ENCODE measurements around the gene PARD3. TPM values are rescaled to one million over a fixed set of nuclear protein-coding genes. Genes with fewer than 3 reads are reported as not detected.

PARD3 gene
- total RNA-seq, 1 donor from 2014 or later = 0.11 TPM

DNA sequence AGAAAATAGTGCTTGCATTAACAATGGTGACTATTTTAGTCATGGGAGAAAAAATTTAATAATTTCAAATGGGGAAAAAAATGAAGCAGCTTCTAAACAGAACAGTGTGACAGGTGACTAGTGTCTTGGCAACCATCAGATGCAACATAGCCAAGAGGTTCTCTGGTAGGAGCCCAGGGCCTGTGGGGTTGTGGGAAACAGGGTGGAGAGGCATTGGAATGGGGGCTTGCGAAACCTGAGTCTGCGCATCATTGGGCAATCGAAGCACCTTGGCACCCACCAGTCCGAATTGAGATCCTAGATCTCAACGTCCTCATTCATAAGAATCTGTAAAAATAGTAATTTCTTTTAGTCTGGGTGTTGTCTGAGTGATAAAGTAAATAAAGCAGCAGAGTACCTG lies 19.2 kb upstream of the PARD3 start:
- ChIA-PET CTCF (no interaction called here), POLR2A (no interaction called here)
- no peak for ATAC-seq (ENCODE audit: low read depth)
- no peak overlapping the region for H3K27ac Mint-ChIP-seq
- intact Hi-C loops (cut with micrococcal nuclease) = no loop called here
- H3K27me3 Mint-ChIP-seq = no peaks in the 10 kb centered on the region
- no peak for DNase-seq
- H3K4me1 Mint-ChIP-seq = no peaks in the 10 kb centered on the region
- no peaks in the 10 kb centered on the region for H3K36me3 Mint-ChIP-seq (ENCODE audit: low read depth)
- TF ChIP-seq, protein P1, sequence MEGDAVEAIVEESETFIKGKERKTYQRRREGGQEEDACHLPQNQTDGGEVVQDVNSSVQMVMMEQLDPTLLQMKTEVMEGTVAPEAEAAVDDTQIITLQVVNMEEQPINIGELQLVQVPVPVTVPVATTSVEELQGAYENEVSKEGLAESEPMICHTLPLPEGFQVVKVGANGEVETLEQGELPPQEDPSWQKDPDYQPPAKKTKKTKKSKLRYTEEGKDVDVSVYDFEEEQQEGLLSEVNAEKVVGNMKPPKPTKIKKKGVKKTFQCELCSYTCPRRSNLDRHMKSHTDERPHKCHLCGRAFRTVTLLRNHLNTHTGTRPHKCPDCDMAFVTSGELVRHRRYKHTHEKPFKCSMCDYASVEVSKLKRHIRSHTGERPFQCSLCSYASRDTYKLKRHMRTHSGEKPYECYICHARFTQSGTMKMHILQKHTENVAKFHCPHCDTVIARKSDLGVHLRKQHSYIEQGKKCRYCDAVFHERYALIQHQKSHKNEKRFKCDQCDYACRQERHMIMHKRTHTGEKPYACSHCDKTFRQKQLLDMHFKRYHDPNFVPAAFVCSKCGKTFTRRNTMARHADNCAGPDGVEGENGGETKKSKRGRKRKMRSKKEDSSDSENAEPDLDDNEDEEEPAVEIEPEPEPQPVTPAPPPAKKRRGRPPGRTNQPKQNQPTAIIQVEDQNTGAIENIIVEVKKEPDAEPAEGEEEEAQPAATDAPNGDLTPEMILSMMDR (IDR thresholded peaks at IDR 0.05) = no peak
- no peak overlapping the region for H3K4me3 Mint-ChIP-seq
- H3K9me3 Mint-ChIP-seq = peaks cover 3% of the 10 kb centered on the region

DNA sequence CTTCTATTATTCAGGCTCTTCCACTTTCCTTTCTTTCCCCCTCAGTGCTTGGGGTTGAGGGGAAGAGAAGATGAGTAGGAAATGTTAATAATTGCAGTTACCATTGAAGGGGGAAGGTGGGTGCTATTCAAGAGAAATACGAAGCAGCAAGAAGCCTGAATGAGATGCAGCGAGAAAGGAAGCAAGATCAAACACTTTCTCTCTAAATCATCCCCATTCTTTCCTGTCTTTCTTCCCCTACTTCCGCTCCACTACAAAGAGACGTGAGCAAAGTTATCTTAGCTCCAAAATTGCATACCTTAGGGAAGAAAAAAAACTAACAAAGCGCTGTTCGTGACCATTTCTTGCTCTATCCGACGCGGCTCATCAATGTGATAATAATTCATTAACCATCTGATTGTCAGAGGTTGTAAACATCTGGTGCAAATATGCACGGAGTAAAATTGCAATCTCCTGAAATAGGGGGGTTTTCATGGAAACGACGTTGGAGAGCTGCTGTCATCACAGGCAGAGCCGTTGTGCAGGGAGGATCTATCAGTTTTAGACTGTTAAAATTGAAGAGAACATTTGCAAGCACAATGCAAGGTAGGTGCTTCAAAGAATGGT lies 15.2 kb upstream of the PARD3 start:
- Mint-ChIP-seq H3K36me3 (ENCODE audit: low read depth) (no peaks in the 10 kb centered on the region), H3K4me3 (no peak overlapping the region), H3K4me1 (no peaks in the 10 kb centered on the region), H3K27me3 (peaks cover under 1% of the 10 kb centered on the region), H3K27ac (no peak overlapping the region), H3K9me3 (no peaks in the 10 kb centered on the region)
- TF ChIP-seq, protein P1 (IDR thresholded peaks at IDR 0.05) = no peak
- intact Hi-C loops (cut with micrococcal nuclease) = no loop called here
- ATAC-seq (ENCODE audit: low read depth) = no peak
- CTCF ChIA-PET = no interaction called here
- POLR2A ChIA-PET = no interaction called here
- DNase-seq = no peak

DNA sequence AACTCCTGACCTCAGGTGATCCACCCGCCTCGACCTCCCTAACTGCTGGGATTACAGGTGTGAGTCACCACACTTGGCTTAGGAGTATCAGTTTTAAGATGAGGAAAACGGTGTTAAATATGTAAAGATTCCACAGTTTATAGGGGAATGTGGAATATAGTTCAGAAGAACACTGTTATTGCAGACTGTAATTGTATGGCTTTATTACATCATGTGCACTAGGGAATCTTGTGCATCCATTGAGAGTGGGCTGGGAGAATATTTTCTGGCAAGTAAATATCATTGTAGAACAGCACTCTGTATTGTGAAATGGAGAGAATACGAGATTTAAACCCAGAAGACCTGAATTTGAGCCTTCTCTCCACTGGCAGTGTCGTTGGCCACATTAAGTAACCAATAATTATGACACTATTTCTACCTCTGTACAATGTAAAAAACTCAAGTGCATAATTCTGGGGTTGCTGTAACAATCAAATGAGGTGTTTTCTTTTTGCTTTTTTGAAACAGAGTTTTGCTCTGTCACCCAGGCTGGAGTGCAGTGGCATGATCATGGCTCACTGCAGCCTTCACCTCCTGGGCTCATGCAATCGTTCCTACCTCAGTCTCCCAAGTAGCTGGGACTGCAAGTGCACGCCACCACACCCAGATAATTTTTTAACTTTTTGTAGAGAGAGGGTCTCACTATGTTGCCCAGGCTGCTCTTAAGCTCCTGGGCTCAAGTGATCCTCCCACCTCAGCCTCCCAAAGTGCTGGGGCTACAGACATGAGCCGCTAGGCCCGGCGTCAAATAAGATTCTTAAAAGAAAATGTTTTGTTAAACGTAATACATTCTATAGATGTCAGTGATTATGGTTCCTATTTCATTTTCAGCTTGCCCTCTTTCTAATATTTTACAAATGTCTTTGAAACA lies 12.0 kb upstream of the PARD3 start:
- no peak for DNase-seq
- Mint-ChIP-seq H3K9me3 (no peaks in the 10 kb centered on the region), H3K27me3 (peaks cover 9% of the 10 kb centered on the region), H3K27ac (no peak overlapping the region), H3K4me1 (no peaks in the 10 kb centered on the region), H3K4me3 (no peak overlapping the region), H3K36me3 (ENCODE audit: low read depth) (no peaks in the 10 kb centered on the region)
- CTCF ChIA-PET = no interaction called here
- POLR2A ChIA-PET = no interaction called here
- no peak for ATAC-seq (ENCODE audit: low read depth)
- TF ChIP-seq, protein P1 (IDR thresholded peaks at IDR 0.05) = no peak
- intact Hi-C loops (cut with micrococcal nuclease) = no loop called here

DNA sequence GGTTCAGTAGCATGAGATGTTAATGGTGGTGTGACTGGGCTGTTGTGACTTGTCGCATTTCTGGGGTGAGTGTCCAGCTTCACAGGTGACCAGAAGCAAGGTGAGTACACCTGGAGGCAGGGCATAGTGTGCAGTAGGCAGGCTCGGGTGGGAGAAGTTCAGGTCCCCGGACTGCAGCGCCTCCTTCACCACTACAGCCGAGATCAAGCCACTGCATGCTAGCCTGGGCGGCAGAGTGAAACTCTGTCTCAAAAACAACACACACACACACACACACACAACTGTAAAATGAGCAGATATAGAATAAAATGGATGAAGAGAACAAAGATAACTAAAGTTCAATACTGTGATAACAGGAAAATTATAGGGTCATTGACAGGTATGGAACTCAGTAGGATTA lies 11.1 kb upstream of the PARD3 start:
- ChIA-PET CTCF (no interaction called here), POLR2A (no interaction called here)
- ATAC-seq (ENCODE audit: low read depth) = no peak
- DNase-seq = no peak
- H3K27me3 Mint-ChIP-seq = peaks cover 9% of the 10 kb centered on the region
- no peaks in the 10 kb centered on the region for H3K4me1 Mint-ChIP-seq
- no peak overlapping the region for H3K4me3 Mint-ChIP-seq
- no peaks in the 10 kb centered on the region for H3K9me3 Mint-ChIP-seq
- TF ChIP-seq, protein P1 (IDR thresholded peaks at IDR 0.05) = no peak
- no peaks in the 10 kb centered on the region for H3K36me3 Mint-ChIP-seq (ENCODE audit: low read depth)
- intact Hi-C loops (cut with micrococcal nuclease) = no loop called here
- no peak overlapping the region for H3K27ac Mint-ChIP-seq

DNA sequence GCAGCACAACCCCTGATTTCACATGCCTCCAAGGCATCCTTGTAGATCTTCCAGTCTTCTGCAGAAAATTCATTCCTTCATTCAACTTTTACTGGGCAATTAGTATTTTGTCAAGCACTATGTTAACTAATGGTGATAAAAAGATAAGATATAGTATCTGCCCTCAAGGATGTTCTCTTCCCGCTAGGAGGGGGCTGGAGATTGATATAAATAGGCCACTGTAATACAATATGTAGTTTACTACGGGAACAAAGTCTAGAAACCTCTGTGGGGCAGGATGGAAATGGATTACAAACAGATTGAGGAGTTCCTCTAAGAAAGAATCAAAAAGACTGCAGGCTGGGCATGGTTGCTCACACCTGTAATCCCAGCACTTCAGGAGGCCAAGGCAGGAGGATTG lies 10.3 kb upstream of the PARD3 start:
- intact Hi-C loops (cut with micrococcal nuclease) = no loop called here
- ATAC-seq (ENCODE audit: low read depth) (no peak), DNase-seq (no peak)
- no peaks in the 10 kb centered on the region for H3K9me3 Mint-ChIP-seq
- ChIA-PET POLR2A (no interaction called here), CTCF (no interaction called here)
- no peak overlapping the region for H3K27ac Mint-ChIP-seq
- H3K4me1 Mint-ChIP-seq = no peaks in the 10 kb centered on the region
- TF ChIP-seq, protein P1 (IDR thresholded peaks at IDR 0.05) = no peak
- H3K4me3 Mint-ChIP-seq = no peak overlapping the region
- H3K36me3 Mint-ChIP-seq (ENCODE audit: low read depth) = no peaks in the 10 kb centered on the region
- peaks cover 9% of the 10 kb centered on the region for H3K27me3 Mint-ChIP-seq

Data from activated B cell treated with CpG ODN at 0.5 μM for 24 hours (primary cell).